Medulla oblongata (tissue), 1 donor: ENCODE measurements around the gene ITGA5.
"Not testable (repeated sequence)": the region's sequence is repeated elsewhere in the genome, so short reads cannot be mapped to it uniquely, and the experiment has no call there.

ENCODE experiments used
- DNase-seq: peaks from one replicate; pipeline ENCODE4 v3.0.0-alpha.2; 2015; ENCODE audit errors: extremely low spot score

The ITGA5 gene

DNA sequence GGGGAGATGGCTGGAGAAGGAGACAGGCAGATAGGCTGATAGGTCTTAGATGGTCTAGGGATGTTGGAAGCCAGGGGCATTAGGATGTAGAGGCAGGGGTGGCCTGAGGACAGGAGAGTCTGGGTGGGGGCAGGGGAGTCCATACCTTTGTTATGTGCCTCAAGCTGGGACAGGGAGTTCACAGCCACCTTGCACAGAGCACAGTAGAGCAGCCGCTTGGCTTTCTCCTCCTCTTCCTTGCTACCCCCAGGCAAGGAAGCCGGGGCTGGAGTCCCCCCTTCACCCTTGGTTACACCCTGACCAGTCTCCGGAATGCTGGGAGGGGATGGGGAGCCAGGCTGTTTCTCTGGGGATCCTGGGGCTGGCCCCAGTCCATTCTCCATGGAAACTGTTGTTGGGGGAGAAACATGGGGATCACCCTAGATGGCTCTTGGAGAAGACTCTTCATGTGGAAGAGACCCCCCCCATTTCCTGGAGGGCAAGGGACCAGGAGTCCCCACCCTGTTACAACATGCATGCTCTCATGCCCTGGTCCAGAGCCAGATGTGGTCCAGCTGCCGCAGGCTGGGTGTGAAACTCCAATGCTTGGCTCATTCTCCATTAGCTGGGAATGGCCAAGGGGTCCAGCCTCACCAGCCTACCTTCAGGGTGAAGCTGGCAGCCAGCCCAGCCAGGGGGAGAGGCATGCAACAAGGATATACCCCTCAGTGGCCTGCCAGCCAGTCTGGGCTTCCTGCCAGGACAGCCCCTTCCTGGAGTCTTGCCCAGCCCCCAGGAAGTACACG is 47.5 kb downstream of the ITGA5 start:
- DNase-seq, result no peak

GRCh38 chr12:54370171-54370730 is 48.8 kb downstream of the ITGA5 start:
- DNase-seq, result peak; percentile 87

GRCh38 chr12:54369597-54370131 is 49.4 kb downstream of the ITGA5 start:
- DNase-seq, result no peak

GRCh38 chr12:54368709-54369596 is 50.1 kb downstream of the ITGA5 start:
- peak; percentile 96 for DNase-seq

DNA sequence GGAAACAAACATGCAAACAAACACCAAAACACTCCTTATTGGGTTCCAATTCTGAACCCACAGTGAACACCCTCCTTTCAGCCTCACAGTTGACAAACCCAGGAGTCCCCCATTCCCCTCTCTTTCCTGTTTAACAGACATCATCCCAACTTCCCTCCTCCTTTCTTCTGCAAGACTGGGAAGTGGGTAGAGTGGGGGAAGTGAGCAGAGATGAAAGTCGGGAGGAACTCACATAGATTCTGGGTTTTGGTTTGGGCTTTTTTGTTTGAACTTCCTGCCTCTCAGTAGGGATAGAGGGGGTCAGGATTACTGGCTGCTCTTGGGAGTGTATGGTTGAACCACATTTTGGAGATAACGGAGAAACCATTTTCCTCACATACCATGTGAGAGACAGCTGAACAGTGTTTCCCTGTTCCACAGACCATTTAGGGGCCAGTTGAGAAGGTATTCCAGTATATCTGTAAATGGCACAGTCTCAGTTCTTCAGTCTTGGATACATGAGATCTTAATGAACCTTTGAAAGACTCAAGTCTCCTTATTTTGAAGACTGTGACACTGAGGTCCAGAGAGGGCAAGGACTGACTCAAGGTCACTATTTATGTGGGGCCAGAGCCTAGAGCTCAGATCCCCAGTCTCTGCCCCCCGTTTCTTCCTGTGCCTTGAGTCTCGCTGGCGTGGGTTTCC is 50.9 kb downstream of the ITGA5 start:
- no peak for DNase-seq

DNA sequence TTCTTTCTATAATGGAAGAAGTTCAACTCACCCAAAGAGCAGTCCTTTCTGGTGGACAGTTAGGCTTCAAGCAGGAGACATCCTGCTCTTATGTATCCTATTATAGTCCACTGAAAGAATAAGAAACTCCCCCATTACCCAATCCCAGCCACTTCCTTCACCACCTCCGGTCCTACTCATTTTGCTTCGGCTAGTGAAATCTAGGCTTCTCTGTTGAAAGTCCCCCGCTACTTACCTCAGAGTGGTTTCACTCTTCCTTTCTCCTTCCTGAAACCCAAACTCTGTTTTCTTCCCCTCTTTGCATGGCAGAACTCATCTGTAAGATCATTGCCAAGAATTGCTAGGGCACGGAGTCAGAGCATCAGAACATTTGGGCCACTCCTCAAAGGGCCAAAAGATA is 54.7 kb downstream of the ITGA5 start, which contains the start of gene GPR84:
GPR84 (minus strand) TSS at position 74 of the 400 bp plus-strand sequence. CDS start 635 bp downstream, outside the sequence.
- peak; percentile 65 for DNase-seq

DNA sequence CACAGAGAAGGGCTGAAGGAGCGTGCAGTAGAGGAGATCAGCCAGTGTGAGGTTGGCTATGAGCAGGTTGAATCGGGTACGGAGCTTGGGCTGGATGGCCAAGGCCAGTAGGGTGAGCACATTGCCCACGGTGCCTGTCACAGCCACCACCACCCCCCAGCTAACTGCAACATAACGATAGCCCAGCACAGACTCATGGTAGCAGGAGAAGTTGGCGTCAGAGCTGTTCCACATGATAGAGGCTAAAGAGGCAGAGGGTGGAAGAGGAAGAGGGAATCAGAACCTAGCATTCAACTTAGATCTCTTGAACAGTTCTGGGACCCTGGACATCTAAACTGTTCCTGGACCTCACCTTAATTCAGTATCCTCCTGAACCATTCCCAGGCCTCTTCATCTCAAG is 55.4 kb downstream of the ITGA5 start:
- DNase-seq, result no peak

GRCh38 chr12:54363047-54363446 is 56.0 kb downstream of the ITGA5 start:
- DNase-seq, result no peak

DNA sequence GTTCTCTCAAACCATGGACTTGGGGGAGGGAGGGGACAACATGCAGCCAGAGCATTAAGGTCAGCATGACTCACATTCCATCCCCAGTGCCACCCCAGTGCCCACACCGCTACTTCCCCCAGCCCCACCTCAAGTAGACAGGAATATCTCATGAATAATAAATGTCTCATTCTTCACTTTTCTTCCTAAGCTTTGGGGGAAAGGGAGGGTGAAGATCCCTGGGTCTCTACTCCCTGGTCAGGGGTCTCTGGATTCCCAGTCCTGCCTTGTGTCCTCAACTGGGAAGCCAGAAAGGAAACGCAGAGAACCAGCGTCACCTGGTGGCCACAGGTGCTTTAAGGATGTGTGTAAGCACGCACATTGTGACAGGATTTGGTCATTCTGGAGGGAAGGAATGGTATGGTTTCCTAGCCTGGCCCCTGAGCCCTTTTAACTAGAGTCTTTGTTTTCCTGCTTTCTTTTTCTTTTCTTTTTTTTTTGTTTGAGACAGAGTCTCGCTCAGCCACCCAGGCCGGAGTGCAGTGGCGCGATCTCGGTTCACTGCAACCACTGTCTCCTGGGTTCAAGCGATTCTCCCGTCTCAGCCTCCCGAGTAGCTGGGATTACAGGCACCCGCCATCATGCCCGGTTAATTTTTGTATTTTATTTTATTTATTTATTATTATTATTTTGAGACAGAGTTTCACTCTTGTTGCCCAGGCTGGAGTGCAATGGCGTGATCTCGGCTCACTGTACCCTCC is 58.2 kb downstream of the ITGA5 start:
- peak; percentile 90 for DNase-seq

GRCh38 chr12:54359762-54360351 is 59.2 kb downstream of the ITGA5 start:
- DNase-seq, result no peak

DNA sequence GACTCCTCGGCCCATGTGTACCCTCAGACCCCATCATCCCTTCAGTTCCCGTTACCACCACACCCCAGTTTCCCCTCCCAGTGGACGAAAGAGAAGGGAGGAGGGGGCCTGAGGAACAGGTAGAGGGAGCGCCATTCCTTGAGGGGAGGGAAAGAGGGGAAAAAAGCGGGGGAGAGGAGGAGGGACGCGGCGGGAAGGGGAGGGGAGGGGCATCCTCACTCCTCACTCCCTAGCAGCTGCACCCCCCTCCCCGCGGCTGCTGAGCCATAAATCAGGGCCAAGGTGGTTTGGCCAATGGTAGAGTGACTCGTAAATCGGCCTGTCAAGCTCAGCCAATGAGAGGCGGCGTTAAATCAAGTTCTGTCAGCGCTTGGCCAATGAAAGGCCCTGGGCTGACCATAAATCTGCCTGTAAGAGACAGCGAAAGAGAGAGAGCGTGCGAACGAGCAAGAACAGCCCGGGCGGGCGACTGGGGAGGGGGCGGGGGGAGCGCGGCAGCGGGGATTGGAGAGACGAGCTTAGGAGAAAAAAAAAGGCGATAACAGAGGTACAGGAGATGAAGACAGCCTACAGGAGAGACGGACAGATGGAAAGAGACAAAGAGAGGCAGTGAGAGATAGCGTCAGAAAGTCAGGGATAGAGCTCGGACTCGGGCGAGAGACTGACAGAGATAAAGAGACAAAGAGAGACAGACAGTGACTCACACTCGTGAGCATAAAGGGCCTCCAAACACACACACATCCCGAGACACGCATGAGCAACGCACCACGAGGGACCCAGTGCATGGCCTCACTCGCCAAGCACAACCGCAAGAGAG is 59.9 kb downstream of the ITGA5 start:
- DNase-seq, result peak; percentile 99

GRCh38 chr12:54358191-54358944 is 60.7 kb downstream of the ITGA5 start:
- peak; percentile 59 for DNase-seq

DNA sequence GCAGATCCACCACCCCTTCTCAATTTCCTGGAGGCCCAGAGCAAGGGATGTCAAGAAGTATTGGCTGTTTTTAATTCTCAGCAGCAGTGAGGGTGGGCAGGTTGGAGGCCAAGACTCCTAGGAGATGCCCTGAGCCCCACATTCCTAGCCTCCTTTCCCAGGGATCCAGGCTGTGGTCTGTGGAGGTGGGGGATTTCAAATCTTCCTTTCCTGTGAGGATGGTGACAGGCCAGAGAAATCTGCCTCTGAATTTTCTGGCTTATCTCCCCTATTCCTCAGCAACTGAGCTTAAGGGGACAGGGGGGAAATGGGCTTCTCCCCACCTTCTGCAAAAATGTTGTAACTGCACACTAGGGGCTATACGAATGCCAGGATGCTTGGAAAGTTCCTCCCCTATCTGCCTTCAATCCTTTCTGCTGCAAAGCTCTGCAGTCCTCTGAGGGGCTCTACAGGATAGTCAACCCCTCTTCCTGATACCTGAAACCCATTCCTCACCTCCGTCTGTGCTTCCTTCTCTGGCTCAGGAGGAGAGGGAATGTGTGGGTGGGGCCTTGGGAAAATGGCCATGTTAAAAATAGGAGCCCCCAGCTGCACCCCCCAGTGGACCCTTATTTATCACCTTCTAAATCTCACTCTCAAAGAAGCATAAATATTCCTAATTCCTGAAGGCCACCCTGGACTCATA is 61.4 kb downstream of the ITGA5 start:
- DNase-seq, result no peak

- no peak for DNase-seq
Measured at GRCh38 chr12:54356951-54357356, 62.1 kb downstream of the ITGA5 start.

DNA sequence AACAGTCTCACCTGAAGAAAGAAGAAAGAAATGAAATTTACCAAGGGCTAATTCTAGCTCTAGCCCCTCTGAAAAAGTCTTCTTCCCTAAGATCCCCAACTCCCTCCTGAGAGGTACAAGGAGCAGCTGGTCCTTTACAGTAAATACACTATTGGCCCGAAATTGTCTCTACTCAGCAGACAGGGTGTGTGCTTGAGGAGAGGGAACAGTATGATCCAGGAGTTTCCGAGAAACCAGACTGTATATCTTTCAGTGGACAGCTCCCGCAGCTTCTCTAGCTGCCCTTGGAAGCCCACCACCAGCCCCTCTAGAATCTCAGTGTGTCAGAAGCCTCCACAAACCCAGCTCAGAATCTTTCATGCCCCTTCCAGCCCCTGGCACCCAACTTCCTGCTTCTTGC is 62.8 kb downstream of the ITGA5 start:
- DNase-seq, result no peak

DNA sequence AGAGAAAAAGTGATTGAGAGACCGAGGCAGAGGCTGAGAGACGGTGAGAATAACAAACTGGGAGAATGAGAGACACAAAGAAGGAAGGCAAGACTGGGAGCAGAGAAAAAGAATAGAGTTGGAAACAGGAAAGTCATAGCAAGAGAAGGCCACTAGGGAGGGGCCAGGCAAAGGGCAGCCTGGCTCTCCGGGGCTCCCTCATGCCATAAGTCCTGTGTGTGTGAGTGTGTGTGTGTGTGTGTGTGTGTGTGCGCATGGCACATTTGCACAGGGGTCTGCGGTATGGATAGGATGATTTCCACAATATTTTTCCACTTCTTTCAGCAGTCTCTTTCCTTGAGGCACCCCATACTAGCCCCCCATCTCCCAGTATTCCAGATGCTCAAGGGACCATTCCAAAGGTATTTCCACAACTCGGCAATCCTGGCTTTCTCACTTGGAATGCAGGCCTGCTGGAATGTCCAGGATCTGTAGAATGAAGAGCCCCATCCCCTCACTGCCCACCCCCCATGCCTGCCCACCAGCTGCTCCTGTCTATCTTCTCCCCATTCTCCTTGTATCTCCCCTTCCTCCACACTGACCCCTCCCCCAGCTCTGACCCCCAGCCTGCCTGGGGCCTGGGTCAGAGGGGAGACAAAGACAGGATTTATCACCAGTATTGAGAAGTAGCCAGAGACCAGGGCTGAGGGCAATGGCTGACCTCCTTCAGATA is 63.8 kb downstream of the ITGA5 start:
- DNase-seq, result no peak

GRCh38 chr12:54354271-54354670 is 64.8 kb downstream of the ITGA5 start:
- DNase-seq, result not testable (repeated sequence)
